NCI-H2081 (cell line): Measurements from ENCODE around the gene SYNM.

ENCODE experiments used
- DNase-seq, 2 experiments: peaks; one replicate each; lab custom pipeline; 2025; lab: John Stamatoyannopoulos, UW

SYNM gene

GRCh38 chr15:99140590-99140989, 35.7 kb downstream of the SYNM start:
- no peak for DNase-seq

GRCh38 chr15:99141943-99142342, 37.1 kb downstream of the SYNM start:
- DNase-seq: no peak

GRCh38 chr15:99142562-99142961, 37.7 kb downstream of the SYNM start:
- DNase-seq: no peak

- DNase-seq: peak; percentile 46 to 80
These were observed 38.4 kb downstream of the SYNM start for GRCh38 chr15:99143242-99143641.

- peak in 1 of 2 experiments; percentile 35 for DNase-seq
These were observed 39.1 kb downstream of the SYNM start for GRCh38 chr15:99143655-99144610.

GRCh38 chr15:99145005-99145404, 40.1 kb downstream of the SYNM start:
- DNase-seq: no peak

GRCh38 chr15:99145778-99146177, 40.9 kb downstream of the SYNM start:
- no peak for DNase-seq

- DNase-seq: no peak
These were observed 41.8 kb downstream of the SYNM start for GRCh38 chr15:99146661-99147060.

GRCh38 chr15:99148851-99149276, 44.0 kb downstream of the SYNM start:
- peak in 1 of 2 experiments; percentile 15 for DNase-seq

- DNase-seq: no peak
These were observed 44.5 kb downstream of the SYNM start for GRCh38 chr15:99149366-99149765.

GRCh38 chr15:99151156-99151555, 46.3 kb downstream of the SYNM start:
- DNase-seq: no peak

GRCh38 chr15:99153026-99153535, 48.2 kb downstream of the SYNM start:
- no peak for DNase-seq

GRCh38 chr15:99154271-99154670, 49.4 kb downstream of the SYNM start:
- no peak for DNase-seq

GRCh38 chr15:99155961-99156443, 51.1 kb downstream of the SYNM start:
- DNase-seq: no peak

GRCh38 chr15:99157456-99157855, 52.6 kb downstream of the SYNM start:
- no peak for DNase-seq

- DNase-seq: no peak
These were observed 53.9 kb downstream of the SYNM start for GRCh38 chr15:99158626-99159412.

- DNase-seq: no peak
These were observed 58.6 kb downstream of the SYNM start for GRCh38 chr15:99163271-99164062.

- DNase-seq: no peak
These were observed 59.2 kb downstream of the SYNM start for GRCh38 chr15:99164119-99164518.

GRCh38 chr15:99165020-99165790, 60.3 kb downstream of the SYNM start:
- no peak for DNase-seq

GRCh38 chr15:99165956-99166689, 61.2 kb downstream of the SYNM start:
- no peak for DNase-seq
